NCI-H2227 (cell line): ENCODE measurements around the gene STUM.

Experiments used
- DNase-seq: peaks from one replicate; lab custom pipeline; 2025; ENCODE audit not compliant: unreplicated experiment; lab: John Stamatoyannopoulos, UW

STUM gene

GRCh38 chr1:226560243-226560642, 11.7 kb downstream of the STUM start:
- DNase-seq: no peak

GRCh38 chr1:226562989-226563388, 14.4 kb downstream of the STUM start:
- DNase-seq: no peak

GRCh38 chr1:226563666-226564065, 15.1 kb downstream of the STUM start:
- DNase-seq: no peak

GRCh38 chr1:226565476-226565875, 16.9 kb downstream of the STUM start:
- DNase-seq: no peak

GRCh38 chr1:226566234-226566633, 17.7 kb downstream of the STUM start:
- DNase-seq: no peak

DNA sequence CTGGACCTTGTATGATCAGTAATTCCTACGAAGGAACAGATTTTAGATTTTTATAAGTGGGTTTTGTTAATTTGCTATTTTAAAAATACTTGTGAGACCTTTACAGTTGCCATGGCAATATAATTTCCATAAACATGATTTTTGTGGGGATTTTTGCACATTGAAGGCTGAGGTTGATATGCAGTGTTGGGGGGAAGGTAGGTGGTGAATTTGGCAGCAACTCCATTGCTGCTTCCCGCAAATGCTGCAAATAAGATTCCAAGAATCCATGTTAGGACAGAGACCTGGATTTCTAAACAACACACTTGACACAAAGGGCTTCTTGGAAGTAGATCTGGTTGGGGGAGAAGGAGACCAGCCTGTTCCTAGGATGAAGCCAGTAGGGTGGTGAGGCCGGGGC, 18.2 kb downstream of the STUM start:
- no peak for DNase-seq

DNA sequence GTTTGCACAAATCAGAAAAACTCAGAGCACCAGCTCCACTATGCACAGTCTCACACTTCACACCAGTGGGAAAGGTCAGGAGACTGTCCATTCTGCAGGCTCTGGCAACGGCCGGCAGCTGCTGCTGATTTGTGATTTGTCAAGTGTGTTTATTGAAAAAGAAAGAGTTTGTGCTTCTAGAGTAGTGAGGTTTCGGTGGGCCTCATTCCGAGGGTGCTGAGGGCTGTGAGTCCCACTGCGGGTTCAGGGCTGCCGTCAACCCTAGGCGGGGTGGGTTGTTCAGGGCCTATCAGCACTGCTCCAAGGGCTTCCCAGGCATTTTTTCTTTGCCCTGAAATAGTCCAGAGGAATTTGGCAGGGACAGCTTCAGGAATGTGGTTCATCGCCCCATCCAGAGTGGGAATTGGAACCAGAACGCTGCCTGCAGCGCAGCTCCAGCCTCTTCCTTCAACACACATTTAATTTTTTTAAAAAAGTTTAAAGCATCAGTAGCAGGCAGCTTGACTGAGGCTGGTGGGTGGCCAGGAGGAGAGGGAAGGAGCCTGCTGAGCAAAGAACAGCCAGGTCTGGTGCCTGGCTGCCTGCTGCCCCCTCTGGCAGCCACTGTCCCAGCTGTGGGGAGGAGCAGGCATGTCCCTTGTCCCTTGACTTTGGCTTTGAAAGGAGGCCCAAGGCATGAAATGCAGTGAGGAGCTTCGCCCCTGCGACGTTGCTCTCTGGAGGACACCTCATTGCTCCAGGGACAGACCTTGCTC, 19.7 kb downstream of the STUM start:
- no peak for DNase-seq

GRCh38 chr1:226568975-226569741, 20.6 kb downstream of the STUM start:
- DNase-seq: no peak

DNA sequence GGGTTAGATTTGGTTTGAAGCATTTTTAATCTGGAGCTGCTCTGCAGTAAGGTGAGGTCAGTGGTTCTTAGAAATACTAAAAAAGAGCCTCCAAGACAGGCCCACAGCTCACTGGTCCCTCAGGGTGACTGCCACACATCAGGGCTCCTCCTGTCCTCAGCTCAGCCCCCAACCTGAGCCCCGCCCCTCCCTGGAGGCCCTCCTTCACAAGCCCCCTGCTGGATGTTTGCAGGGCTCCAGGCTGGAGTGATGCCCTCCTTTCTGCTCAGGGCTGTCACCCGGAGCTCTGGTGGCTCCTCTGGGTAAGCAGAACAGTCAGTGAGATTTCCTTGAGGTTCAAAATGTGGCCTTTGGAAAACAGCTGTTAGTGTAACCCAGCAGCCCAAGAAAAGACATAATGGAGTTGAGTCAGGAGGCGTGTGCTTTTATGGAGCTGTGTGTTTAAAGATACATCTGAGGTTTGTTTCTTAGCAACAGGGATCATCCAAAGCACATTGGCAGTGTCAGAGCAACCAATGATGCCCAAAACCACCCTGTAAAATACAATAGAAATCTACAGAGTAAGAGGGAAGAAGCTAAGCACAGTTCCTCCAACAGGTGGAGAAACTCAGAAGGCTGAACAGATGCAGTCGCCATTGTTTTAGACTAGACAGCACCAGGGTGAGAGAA, 21.4 kb downstream of the STUM start:
- peak; percentile 65 for DNase-seq

- no peak for DNase-seq
These were observed 23.3 kb downstream of the STUM start for GRCh38 chr1:226571893-226572292.

DNA sequence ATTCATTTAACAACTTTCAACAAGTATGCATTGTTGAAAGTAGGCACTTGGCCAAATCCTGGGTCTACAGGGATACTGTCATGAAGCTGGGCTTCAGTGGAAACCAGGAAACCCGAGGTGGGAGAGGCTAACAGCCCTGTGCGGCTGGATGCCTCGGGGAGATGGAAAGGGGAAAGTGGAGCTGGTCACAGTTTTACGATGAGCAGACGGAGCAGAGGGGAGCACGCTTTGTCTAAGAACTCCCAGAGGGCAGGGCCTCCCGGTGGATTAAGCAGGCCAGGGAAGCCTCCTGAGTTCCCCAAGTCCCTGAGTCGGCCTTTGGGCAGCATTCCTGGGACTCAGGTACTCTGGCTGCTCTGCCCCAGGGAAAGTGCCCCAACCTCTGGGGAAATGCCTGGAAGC, 23.8 kb downstream of the STUM start:
- no peak for DNase-seq

DNA sequence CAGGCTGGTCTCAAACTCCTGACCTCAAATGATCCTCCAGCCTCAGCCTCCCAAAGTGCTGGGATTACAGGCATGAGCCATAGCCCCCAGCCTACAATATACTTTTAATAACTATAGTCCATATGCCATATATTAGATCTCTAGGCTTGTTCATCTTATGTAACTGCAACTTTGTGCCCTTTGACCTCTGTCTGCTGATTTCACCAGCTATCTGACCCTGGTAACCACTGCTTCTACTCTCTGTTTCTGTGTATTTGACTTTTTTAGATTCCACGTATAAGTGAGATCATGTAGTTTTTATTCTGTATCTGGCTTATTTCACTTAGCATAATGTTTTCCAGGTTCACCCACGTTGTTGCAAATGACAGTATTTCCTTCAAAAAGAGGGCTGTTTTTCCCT, 25.5 kb downstream of the STUM start:
- no peak for DNase-seq

DNA sequence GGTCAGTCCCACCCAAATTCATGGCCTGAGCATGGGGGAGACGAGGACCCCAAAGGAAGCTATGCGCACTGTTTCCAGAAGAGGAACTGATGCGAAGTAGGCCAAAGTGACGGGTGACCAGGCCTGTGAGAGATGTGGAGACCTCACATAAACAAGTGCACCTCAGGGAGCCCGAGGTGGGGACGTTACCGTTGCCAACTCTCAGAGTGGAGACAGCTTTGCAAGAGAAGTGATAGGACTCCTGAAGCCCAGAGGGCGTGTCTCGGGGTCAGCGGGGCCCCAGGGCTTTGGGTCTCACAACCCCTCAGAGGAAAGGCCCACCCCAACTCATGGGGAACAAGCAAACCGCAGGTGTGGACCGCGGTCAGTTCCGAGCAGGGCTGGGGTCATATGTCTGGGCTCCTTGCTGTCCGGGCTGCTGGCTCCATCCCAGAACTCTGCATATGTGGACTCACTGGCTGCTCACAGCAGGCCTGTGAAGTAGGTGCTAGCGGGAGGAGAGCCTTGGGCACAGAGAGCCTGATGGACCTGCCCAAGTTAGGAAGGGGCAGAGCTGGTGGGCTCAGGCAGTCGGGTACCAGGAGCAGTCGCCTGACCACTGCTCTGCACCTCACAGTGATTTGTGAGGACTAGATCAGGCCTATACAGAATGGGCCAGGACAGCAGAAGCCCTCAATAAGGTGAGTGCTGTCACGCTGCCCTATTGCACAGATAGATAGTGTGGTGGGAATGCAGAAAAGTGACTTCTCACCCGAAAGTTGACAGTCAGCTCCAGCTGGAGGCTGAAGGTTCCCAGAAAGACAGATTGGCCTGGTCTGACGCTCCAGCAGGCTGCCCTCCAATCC, 26.2 kb downstream of the STUM start:
- DNase-seq: no peak

GRCh38 chr1:226575436-226575720, 26.8 kb downstream of the STUM start:
- no peak for DNase-seq

- peak; percentile 87 for DNase-seq
These were observed 27.3 kb downstream of the STUM start for GRCh38 chr1:226575739-226576378.

DNA sequence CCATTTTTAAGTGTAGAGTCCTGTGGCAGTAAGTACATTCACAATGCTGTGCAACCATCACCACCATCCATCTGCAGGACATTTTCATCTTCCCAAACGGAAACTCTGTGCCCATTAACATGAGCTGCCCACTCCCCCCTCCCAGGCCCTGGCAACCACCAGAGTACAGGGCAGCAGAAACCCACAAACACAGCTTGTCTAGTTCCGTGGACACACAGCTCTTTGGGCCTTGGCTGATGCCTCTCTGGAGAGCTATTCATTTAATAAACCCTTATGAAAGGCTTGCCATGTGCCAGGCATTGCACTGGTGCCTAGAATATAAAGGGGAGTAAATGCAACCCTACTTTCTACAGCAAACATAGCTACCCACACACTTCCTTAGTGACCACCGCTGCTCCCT, 28.0 kb downstream of the STUM start:
- no peak for DNase-seq

DNA sequence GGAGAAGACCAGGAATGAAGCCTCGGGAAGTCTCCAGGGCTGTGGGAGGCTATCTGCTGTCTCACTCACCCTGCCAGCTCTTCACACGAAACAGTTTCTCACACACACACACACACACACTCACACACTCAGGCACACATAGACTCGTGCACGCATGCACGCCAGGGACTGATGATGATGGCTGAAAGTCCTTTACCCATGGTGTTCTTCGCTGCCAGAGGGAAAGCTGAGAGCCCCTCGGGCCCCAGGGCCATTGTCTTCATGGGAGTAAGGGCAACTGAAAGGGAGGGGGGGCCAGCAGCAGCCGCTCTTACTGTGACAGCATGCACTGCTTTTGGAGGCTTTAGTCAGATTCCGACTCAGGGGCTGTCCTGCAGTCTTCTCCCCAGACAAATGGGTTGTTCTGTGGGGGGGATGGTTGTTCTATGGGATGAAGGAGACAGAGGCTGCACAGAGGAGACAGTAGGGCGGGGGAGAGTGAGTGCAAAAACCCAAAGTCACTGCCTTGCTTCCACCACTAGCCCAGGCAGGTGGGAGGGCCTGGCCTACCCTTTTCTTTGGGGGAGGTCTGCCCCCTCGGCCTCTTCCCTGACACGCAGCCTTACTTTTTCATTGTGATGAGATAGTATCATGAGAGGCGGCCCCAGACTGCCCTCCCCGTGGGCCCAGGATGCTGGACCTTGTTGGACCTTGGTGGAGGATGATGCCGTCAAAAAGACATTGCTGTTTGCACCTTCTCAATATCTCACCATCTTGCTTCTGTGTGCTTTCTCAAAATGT, 29.0 kb downstream of the STUM start:
- no peak for DNase-seq

DNA sequence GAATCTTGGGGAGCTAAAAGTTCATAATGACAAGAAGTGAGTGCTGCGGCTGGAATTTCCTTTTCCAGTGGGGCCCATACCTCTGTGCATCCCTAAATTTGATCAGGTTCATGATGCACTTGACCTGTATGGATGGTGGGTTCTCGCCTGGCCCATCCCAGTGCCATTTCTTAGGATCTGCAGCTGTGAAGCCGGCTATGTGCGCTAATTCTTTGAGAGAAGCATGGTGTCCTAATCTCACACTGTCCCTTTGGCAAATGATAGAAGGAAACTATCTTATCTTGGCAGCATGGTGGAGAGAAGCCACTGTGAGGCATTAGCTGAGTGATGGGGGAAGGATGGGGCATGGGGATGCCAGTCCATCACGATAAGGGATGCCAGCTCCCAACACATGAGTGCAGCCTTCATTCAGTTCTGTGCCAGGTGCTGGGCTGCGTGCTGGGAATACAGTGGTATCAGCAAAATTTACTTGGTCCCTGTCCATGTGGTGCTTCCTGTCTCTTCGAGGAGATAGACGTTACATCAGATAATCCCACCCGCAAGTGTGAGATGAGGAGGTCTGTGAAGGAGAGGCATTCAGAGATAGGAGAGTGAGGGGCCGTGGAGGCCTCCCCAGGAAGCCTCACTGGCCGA, 30.5 kb downstream of the STUM start:
- no peak for DNase-seq

GRCh38 chr1:226579781-226580323, 31.3 kb downstream of the STUM start:
- no peak for DNase-seq
